Suprapubic skin (tissue), 4 donors: ENCODE results near the gene ZNF444. TPM values are rescaled to one million over a fixed set of nuclear protein-coding genes. Genes with fewer than 3 reads are reported as not detected.
"Not testable (repeated sequence)": the region's sequence is repeated elsewhere in the genome, so short reads cannot be mapped to it uniquely, and the experiment has no call there.

Experiments used
- DNase-seq, 2 donors: peaks; one replicate each; pipeline ENCODE4 v3.0.0-alpha.2; 2019; ENCODE audit warnings: low spot score in 2 of 2
- H3K27ac ChIP-seq: fragments of 200-600 bp; sonication (generic); one replicate; pipeline ENCODE4 v1.5.1; 2019
- H3K27me3 ChIP-seq: fragments of 200-600 bp; sonication (generic); one replicate; pipeline ENCODE4 v1.5.1; 2019
- H3K36me3 ChIP-seq: fragments of 200-600 bp; sonication (generic); one replicate; pipeline ENCODE4 v1.5.1; 2019
- H3K4me1 ChIP-seq: fragments of 200-600 bp; sonication (generic); one replicate; pipeline ENCODE4 v1.5.1; 2019
- H3K4me3 ChIP-seq: fragments of 200-600 bp; sonication (generic); one replicate; pipeline ENCODE4 v1.5.1; 2019; ENCODE audit warnings: mild to moderate bottlenecking
- H3K9me3 ChIP-seq: fragments of 200-600 bp; sonication (generic); one replicate; pipeline ENCODE4 v1.5.1; 2019
- EP300 ChIP-seq: sonication (generic); formaldehyde crosslinking; IDR thresholded peaks from one replicate; pipeline ENCODE4 v1.6.1; 2017; ENCODE audit warnings: antibody characterized with exemption
- POLR2A ChIP-seq, 2 donors: fragments of 450-650 bp; IDR thresholded peaks; one replicate each; pipeline ENCODE4 v1.6.1; 2017; ENCODE audit warnings: antibody characterized with exemption in 2 of 2, mild to moderate bottlenecking in 2 of 2, moderate library complexity in 2 of 2
- POLR2AphosphoS5 ChIP-seq, 3 donors: sonication (generic); formaldehyde crosslinking; IDR thresholded peaks; one replicate each; pipeline ENCODE4 v1.6.1; 2017; ENCODE audit warnings: antibody characterized with exemption in 3 of 3
- WGBS: methylation state at CpG from one replicate; pipeline ENCODE4 v1.1.5; 2018; 5-methylcytosine and 5-hydroxymethylcytosine counted together
- total RNA-seq, 4 donors: library from RNA; depleted of rRNA; stranded (reverse); fragments of >200 nt; gene quantifications; one replicate each; pipeline ENCODE4 v1.1.0, GENCODE V29; 2016
- TF ChIP-seq, protein P1 (sequence below), 2 donors: fragments of 200-600 bp in 1 of 2; fragments of 450-650 bp in 1 of 2; sonication (generic) in 1 of 2; IDR thresholded peaks; one replicate each; pipeline ENCODE4 v1.5.1; 2016 to 2019; ENCODE audit warnings: antibody characterized with exemption in 2 of 2, mild to moderate bottlenecking in 1 of 2, moderate library complexity in 1 of 2

The ZNF444 gene
- total RNA-seq, 4 donors from 2014 or later: 12.9 to 34.8 (median 21.2) TPM

DNA sequence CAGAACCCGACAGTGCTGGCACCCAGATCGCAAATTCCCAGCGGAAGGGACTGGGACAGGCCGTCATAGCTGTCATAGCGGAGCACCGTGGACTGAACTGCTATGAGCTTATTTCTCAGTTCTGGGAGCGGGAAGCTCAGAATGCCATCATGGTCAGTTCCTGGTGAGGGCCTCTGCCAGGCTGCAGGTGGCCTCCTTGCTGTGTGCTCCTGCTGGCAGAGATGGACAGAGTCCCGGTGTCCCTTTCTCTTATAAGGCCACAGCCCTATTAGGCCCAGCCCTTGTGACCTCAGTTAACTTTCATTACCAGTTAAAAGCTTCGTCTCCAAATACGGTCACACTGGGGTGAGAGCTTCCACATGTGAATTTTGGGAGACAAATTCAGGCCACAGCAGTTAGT lies 4.6 kb downstream of the ZNF444 start:
- no peak overlapping the region for H3K27ac ChIP-seq
- peaks cover 28% of the 10 kb centered on the region for H3K36me3 ChIP-seq
- H3K4me1 ChIP-seq: peaks cover 18% of the 10 kb centered on the region
- no peak for DNase-seq
- WGBS: 87% methylated on average over 7 of the region's 10 CpGs
- H3K27me3 ChIP-seq: no peaks in the 10 kb centered on the region
- no peak overlapping the region for H3K4me3 ChIP-seq
- H3K9me3 ChIP-seq: no peaks in the 10 kb centered on the region
- TF ChIP-seq EP300 (no peak), POLR2AphosphoS5 (IDR thresholded peaks at IDR 0.05) (no peak), POLR2A (IDR thresholded peaks at IDR 0.05) (no peak)

GRCh38 chr19:56146904-56147303 lies 5.8 kb downstream of the ZNF444 start:
- no peak for DNase-seq
- H3K36me3 ChIP-seq: peaks cover 28% of the 10 kb centered on the region
- H3K9me3 ChIP-seq: no peaks in the 10 kb centered on the region
- peaks cover 13% of the 10 kb centered on the region for H3K4me1 ChIP-seq
- TF ChIP-seq, protein P1, sequence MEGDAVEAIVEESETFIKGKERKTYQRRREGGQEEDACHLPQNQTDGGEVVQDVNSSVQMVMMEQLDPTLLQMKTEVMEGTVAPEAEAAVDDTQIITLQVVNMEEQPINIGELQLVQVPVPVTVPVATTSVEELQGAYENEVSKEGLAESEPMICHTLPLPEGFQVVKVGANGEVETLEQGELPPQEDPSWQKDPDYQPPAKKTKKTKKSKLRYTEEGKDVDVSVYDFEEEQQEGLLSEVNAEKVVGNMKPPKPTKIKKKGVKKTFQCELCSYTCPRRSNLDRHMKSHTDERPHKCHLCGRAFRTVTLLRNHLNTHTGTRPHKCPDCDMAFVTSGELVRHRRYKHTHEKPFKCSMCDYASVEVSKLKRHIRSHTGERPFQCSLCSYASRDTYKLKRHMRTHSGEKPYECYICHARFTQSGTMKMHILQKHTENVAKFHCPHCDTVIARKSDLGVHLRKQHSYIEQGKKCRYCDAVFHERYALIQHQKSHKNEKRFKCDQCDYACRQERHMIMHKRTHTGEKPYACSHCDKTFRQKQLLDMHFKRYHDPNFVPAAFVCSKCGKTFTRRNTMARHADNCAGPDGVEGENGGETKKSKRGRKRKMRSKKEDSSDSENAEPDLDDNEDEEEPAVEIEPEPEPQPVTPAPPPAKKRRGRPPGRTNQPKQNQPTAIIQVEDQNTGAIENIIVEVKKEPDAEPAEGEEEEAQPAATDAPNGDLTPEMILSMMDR (IDR thresholded peaks at IDR 0.05): no peak
- TF ChIP-seq POLR2AphosphoS5 (IDR thresholded peaks at IDR 0.05) (no peak), POLR2A (IDR thresholded peaks at IDR 0.05) (no peak), EP300 (no peak)
- H3K27ac ChIP-seq: no peak overlapping the region
- no peaks in the 10 kb centered on the region for H3K27me3 ChIP-seq
- WGBS: 97% methylated on average over 18 of the region's 31 CpGs
- H3K4me3 ChIP-seq: no peak overlapping the region

DNA sequence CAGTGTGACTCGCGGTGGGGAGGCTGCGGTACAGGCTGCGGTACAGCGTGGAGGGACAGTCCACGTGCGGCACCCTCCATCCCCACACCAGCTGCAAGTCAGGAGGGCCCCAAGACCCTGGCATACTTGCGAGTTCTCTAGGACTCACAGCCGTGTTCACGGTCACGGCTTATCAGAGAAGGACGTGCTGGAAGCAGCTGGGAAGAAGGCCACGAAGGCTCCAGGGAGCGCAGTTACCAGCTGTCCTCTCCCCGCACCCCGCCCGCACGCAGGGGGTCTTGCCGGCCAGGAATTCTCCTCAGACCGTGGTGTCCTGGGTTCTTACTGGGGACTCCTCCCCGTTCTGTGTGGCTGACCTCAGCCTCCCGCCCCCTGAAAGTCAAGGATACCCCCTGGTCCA lies 6.2 kb downstream of the ZNF444 start:
- no peak overlapping the region for H3K4me3 ChIP-seq
- H3K27ac ChIP-seq: no peak overlapping the region
- no peaks in the 10 kb centered on the region for H3K27me3 ChIP-seq
- H3K4me1 ChIP-seq: peaks cover 9% of the 10 kb centered on the region
- H3K9me3 ChIP-seq: no peaks in the 10 kb centered on the region
- no peak for TF ChIP-seq EP300
- WGBS: 91% methylated on average over 13 of the region's 22 CpGs
- H3K36me3 ChIP-seq: peaks cover 28% of the 10 kb centered on the region
- no peak for DNase-seq

- no peak for DNase-seq
- Histone ChIP-seq H3K9me3 (no peaks in the 10 kb centered on the region), H3K27me3 (no peaks in the 10 kb centered on the region), H3K4me3 (no peak overlapping the region), H3K36me3 (peaks cover 28% of the 10 kb centered on the region), H3K4me1 (peaks cover 3% of the 10 kb centered on the region), H3K27ac (no peak overlapping the region)
- WGBS: 95% methylated on average over 9 of the region's 15 CpGs
- TF ChIP-seq POLR2AphosphoS5 (IDR thresholded peaks at IDR 0.05) (no peak), POLR2A (IDR thresholded peaks at IDR 0.05) (no peak), EP300 (no peak)
- TF ChIP-seq, protein P1 (IDR thresholded peaks at IDR 0.05): no peak
Measured at GRCh38 chr19:56148096-56148495, 7.0 kb downstream of the ZNF444 start.

DNA sequence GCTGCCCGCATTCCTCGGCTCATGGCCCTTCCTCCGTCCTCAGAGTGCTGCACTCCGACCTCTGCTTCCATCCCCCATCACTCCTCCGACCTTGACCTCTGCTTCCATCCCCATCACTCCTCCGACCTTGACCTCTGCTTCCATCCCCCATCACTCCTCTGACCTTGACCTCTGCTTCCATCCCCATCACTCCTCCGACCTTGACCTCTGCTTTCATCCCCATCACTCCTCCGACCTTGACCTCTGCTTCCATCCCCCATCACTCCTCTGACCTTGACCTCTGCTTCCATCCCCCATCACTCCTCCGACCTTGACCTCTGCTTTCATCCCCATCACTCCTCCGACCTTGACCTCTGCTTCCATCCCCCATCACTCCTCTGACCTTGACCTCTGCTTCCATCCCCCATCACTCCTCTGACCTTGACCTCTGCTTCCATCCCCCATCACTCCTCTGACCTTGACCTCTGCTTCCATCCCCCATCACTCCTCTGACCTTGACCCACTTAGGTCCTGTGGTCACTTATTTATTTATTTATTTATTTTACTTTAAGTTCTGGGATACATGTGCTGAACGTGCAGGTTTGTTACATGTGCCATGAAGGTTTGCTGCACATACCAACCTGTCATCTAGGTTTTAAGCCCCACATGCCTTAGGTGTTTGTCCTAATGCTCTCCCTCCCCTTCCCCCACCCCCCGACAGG lies 8.0 kb downstream of the ZNF444 start:
- peaks cover 28% of the 10 kb centered on the region for H3K36me3 ChIP-seq
- H3K4me1 ChIP-seq, DNase-seq, H3K4me3 ChIP-seq, H3K9me3 ChIP-seq, H3K27ac ChIP-seq, H3K27me3 ChIP-seq: not testable (repeated sequence)
- 95% methylated on average over 12 of the region's 12 CpGs for WGBS

- no peak for DNase-seq
- Histone ChIP-seq H3K36me3 (peaks cover 32% of the 10 kb centered on the region), H3K9me3 (no peaks in the 10 kb centered on the region), H3K4me1 (no peaks in the 10 kb centered on the region), H3K4me3 (no peak overlapping the region), H3K27ac (no peak overlapping the region), H3K27me3 (no peaks in the 10 kb centered on the region)
- TF ChIP-seq POLR2A (IDR thresholded peaks at IDR 0.05) (no peak), EP300 (no peak), POLR2AphosphoS5 (IDR thresholded peaks at IDR 0.05) (no peak)
- TF ChIP-seq, protein P1 (IDR thresholded peaks at IDR 0.05): no peak
- 92% methylated on average over 5 of the region's 5 CpGs for WGBS
Measured at GRCh38 chr19:56149656-56150038, 8.6 kb downstream of the ZNF444 start.

DNA sequence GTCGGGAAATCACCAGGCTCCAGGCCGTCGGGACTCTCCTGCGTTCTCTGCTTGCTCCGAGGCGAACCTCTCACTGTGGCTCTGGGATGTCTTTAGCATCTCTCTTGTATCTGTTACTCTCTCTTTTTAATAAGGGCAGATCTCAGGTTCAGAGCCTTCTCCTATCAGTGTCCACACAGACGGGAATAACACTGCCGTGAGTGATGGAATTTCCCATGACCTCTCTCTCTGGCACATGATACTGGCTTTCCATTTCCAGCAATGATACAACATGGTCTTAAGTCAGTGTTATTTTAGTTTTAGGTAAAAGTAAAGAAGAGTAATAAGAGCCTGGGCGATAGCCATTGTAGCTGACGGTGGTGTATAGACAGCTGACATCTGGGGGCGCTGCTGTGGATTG lies 9.3 kb downstream of the ZNF444 start:
- H3K9me3 ChIP-seq: no peaks in the 10 kb centered on the region
- 95% methylated on average over 11 of the region's 11 CpGs for WGBS

More for the DNA sequence above, 9.3 kb downstream of the ZNF444 start:
- Histone ChIP-seq H3K27me3 (no peaks in the 10 kb centered on the region), H3K4me1 (no peaks in the 10 kb centered on the region), H3K36me3 (peaks cover 39% of the 10 kb centered on the region), H3K27ac (no peak overlapping the region), H3K4me3 (no peak overlapping the region)
- DNase-seq: no peak
- TF ChIP-seq POLR2A (IDR thresholded peaks at IDR 0.05): no peak
- TF ChIP-seq EP300: no peak
- TF ChIP-seq POLR2AphosphoS5 (IDR thresholded peaks at IDR 0.05): no peak
- TF ChIP-seq, protein P1 (IDR thresholded peaks at IDR 0.05): no peak
